Neural progenitor cell (in vitro differentiated cells): ENCODE data around the gene RCOR1. TPM values are rescaled to one million over a fixed set of nuclear protein-coding genes. Genes with fewer than 3 reads are reported as not detected.

ENCODE experiments used
- DNase-seq: peaks from one replicate; pipeline ENCODE4 v3.0.0-alpha.2; 2016; ENCODE audit warnings: low spot score
- H2AFZ ChIP-seq: fragments of 200-600 bp; sonication (generic); replicated peaks from 2 replicates; pipeline ENCODE4 v1.6.1; 2016; ENCODE audit warnings: antibody characterized with exemption
- H3F3A ChIP-seq: fragments of 200-600 bp; sonication (generic); 2 replicates; pipeline ENCODE4 v1.6.1; 2016; ENCODE audit warnings: antibody characterized with exemption, low read depth
- H3K27ac ChIP-seq: fragments of 200-600 bp; sonication (generic); 2 replicates; pipeline ENCODE4 v1.5.1; 2016; ENCODE audit warnings: mild to moderate bottlenecking
- H3K27me3 ChIP-seq: fragments of 200-600 bp; sonication (generic); 2 replicates; pipeline ENCODE4 v1.6.1; 2016; ENCODE audit warnings: mild to moderate bottlenecking, moderate library complexity
- H3K36me3 ChIP-seq: fragments of 200-600 bp; sonication (generic); 2 replicates; pipeline ENCODE4 v1.5.1; 2016
- H3K4me1 ChIP-seq: fragments of 200-600 bp; sonication (generic); 2 replicates; pipeline ENCODE4 v1.6.1; 2016; ENCODE audit warnings: mixed run types
- H3K4me2 ChIP-seq: fragments of 200-600 bp; sonication (generic); 2 replicates; pipeline ENCODE4 v1.6.1; 2016
- H3K4me3 ChIP-seq: fragments of 200-600 bp; sonication (generic); 2 replicates; pipeline ENCODE4 v1.5.1; 2016
- H3K79me2 ChIP-seq: fragments of 200-600 bp; sonication (generic); 2 replicates; pipeline ENCODE4 v1.6.1; 2016; ENCODE audit warnings: low read depth
- H3K9ac ChIP-seq: fragments of 200-600 bp; sonication (generic); 2 replicates; pipeline ENCODE4 v1.6.1; 2016
- H3K9me3 ChIP-seq: fragments of 200-600 bp; sonication (generic); 2 replicates; pipeline ENCODE4 v1.5.1; 2016; ENCODE audit warnings: low read depth
- H4K20me1 ChIP-seq: fragments of 200-600 bp; sonication (generic); 2 replicates; pipeline ENCODE4 v1.6.1; 2016; ENCODE audit warnings: low read depth
- H3K27ac Mint-ChIP-seq: 3 replicates; pipeline ENCODE4 v1.8.0; 2021; ENCODE audit warnings: mixed read lengths
- H3K27me3 Mint-ChIP-seq: 2 replicates; pipeline ENCODE4 v1.8.0; 2022; ENCODE audit warnings: low read depth, mild to moderate bottlenecking, inconsistent platforms, moderate library complexity, mixed read lengths; ENCODE audit not compliant: insufficient read depth
- H3K36me3 Mint-ChIP-seq: 3 replicates; pipeline ENCODE4 v1.8.0; 2021; ENCODE audit warnings: mixed read lengths
- H3K4me1 Mint-ChIP-seq: 3 replicates; pipeline ENCODE4 v1.8.0; 2021; ENCODE audit warnings: mixed read lengths
- H3K4me3 Mint-ChIP-seq: 3 replicates; pipeline ENCODE4 v1.8.0; 2021; ENCODE audit warnings: mild to moderate bottlenecking, moderate library complexity, mixed read lengths
- H3K9me3 Mint-ChIP-seq: 3 replicates; pipeline ENCODE4 v1.8.0; 2020; ENCODE audit warnings: mixed read lengths
- EZH2 ChIP-seq: fragments of 200-600 bp; sonication (generic); IDR thresholded peaks from 2 replicates; pipeline ENCODE4 v1.6.1; 2017; ENCODE audit warnings: antibody characterized with exemption, mild to moderate bottlenecking, moderate library complexity
- EZH2phosphoT487 ChIP-seq: fragments of 200-600 bp; sonication (generic); IDR thresholded peaks from 2 replicates; pipeline ENCODE4 v1.6.1; 2017; ENCODE audit warnings: antibody characterized with exemption
- total RNA-seq: library from RNA; depleted of rRNA; stranded (reverse); fragments of >200 nt; gene quantifications from 2 replicates; pipeline ENCODE4 v1.2.3, GENCODE V29; 2015; ENCODE audit warnings: low replicate concordance
- TF ChIP-seq, protein P1 (sequence below): fragments of 200-600 bp; sonication (generic); IDR thresholded peaks from 2 replicates; pipeline ENCODE4 v1.5.1; 2017; ENCODE audit warnings: antibody characterized with exemption, mild to moderate bottlenecking

Gene RCOR1
- total RNA-seq, 1 donor from 2014 or later: 33.7 TPM

DNA sequence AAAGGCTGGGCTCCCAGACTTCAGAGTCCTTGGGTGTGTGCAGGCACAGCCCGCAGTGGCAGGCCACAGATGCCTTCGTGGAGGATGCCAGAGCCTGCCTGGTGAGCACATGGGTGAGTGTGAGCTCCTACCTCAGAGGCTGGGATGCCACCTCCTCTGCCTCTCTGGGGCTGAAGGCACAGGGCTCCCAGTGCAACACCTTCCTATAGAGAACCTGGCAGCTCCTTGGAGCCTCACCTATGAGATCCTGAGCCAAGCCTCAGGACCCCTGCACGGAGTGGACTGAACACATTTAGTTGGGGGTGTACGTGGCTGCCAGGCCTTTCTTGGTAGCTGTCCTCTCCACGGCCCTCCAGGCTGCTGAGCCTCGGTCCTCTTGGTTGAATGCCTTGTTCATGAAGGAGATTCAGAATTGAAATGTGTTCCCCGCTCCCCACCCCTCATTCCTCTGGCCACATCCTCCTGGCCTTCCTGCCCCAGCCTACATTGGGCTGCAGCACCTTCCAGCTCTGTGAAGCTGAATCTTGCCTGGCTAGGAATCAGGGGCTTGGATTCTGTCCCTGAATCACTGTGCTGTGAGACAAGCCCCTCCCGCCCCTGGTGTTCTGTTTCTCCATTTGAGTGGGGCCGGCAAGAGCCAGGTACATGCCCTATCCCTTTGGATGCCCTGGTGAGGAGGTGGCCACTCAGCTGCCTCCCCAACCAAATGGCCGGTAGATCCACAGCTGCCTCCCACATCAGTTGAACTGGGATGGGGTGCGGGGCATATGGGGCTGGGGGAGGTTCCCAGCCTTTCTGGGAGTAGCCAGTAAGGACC lies 146.1 kb downstream of the RCOR1 start:
- TF ChIP-seq EZH2 (no peak), EZH2phosphoT487 (no peak)
- TF ChIP-seq, protein P1, sequence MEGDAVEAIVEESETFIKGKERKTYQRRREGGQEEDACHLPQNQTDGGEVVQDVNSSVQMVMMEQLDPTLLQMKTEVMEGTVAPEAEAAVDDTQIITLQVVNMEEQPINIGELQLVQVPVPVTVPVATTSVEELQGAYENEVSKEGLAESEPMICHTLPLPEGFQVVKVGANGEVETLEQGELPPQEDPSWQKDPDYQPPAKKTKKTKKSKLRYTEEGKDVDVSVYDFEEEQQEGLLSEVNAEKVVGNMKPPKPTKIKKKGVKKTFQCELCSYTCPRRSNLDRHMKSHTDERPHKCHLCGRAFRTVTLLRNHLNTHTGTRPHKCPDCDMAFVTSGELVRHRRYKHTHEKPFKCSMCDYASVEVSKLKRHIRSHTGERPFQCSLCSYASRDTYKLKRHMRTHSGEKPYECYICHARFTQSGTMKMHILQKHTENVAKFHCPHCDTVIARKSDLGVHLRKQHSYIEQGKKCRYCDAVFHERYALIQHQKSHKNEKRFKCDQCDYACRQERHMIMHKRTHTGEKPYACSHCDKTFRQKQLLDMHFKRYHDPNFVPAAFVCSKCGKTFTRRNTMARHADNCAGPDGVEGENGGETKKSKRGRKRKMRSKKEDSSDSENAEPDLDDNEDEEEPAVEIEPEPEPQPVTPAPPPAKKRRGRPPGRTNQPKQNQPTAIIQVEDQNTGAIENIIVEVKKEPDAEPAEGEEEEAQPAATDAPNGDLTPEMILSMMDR: no peak
- H3K79me2 ChIP-seq: no peaks in the 10 kb centered on the region
- Mint-ChIP-seq H3K4me3 (no peak overlapping the region), H3K27me3 (peaks cover 9% of the 10 kb centered on the region), H3K27ac (no peak overlapping the region), H3K4me1 (no peaks in the 10 kb centered on the region), H3K9me3 (peaks cover 23% of the 10 kb centered on the region), H3K36me3 (peaks cover 19% of the 10 kb centered on the region)
- no peaks in the 10 kb centered on the region for H3K4me1 ChIP-seq
- H3F3A ChIP-seq: no peaks in the 10 kb centered on the region
- peaks cover 7% of the 10 kb centered on the region for H3K9me3 ChIP-seq
- H3K36me3 ChIP-seq: no peaks in the 10 kb centered on the region
- H3K9ac ChIP-seq: no peak overlapping the region
- no peaks in the 10 kb centered on the region for H4K20me1 ChIP-seq
- no peak for DNase-seq
- no peak overlapping the region for H3K4me3 ChIP-seq
- H3K27ac ChIP-seq: no peak overlapping the region
- no peaks in the 10 kb centered on the region for H3K27me3 ChIP-seq
- no peak overlapping the region for H2AFZ ChIP-seq
- no peak overlapping the region for H3K4me2 ChIP-seq

DNA sequence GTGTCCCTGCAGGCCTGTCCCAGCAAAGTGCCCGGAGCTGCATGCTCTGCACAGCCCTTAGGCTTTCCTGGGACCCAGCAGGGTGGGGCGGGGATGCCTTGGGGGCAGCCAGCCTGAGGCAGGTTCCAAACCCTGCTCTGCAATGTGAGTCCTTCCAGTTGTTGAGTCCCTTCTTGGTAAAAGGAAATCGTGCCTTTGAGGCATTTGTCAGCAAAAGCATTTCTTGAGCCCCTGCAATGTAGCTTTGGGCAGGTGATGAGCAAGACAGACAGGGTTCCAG lies 146.7 kb downstream of the RCOR1 start:
- no peak for DNase-seq
- Mint-ChIP-seq H3K4me1 (no peaks in the 10 kb centered on the region), H3K4me3 (no peak overlapping the region), H3K27ac (no peak overlapping the region), H3K9me3 (peaks cover 24% of the 10 kb centered on the region), H3K36me3 (peaks cover 18% of the 10 kb centered on the region), H3K27me3 (peaks cover 9% of the 10 kb centered on the region)
- Histone ChIP-seq H3F3A (no peaks in the 10 kb centered on the region), H3K9ac (no peak overlapping the region), H3K4me1 (no peaks in the 10 kb centered on the region), H3K4me2 (no peak overlapping the region), H3K79me2 (no peaks in the 10 kb centered on the region), H4K20me1 (no peaks in the 10 kb centered on the region), H3K36me3 (no peaks in the 10 kb centered on the region), H3K27me3 (no peaks in the 10 kb centered on the region), H3K27ac (no peak overlapping the region), H3K9me3 (peaks cover 7% of the 10 kb centered on the region), H3K4me3 (no peak overlapping the region), H2AFZ (no peak overlapping the region)
- no peak for TF ChIP-seq EZH2phosphoT487
- TF ChIP-seq, protein P1: no peak
- TF ChIP-seq EZH2: no peak

DNA sequence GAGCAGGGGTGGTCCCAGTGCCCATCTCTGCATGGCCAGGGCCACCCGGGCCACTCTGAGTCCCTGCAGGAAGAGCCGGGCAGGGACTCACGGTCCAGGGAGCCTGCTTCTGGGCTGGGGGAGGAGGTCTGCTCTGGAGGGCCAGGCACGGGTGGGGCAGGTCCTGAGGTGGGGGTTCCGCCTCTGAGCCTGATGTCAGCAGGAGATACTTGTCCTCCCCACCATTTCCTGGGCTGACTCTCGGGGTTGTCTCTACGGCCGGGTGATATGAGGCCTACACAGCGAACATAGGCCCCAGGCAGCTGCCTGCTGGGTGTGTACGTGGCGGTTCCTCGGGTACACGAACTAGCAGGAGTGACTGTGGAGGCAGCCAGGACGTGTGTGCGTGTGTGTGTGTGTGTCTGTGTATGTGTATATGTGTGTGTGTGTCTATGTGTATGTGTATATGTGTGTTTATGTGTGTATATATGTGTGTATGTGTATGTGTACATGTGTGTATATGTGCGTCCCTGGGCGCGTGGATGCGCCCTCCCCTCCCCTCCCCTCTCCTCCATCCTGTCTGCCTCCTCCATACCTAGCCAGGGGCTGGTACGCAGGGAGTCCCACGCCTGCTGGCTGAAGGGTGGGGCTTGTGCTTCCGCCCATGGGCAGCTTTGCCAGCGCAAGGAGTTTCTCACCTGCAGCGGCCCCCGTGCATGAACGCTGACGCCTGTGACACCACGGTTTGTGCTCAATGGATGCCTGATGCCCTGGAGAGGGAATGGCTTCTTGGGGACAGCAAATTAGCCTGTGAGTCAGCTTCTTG lies 154.4 kb downstream of the RCOR1 start:
- Histone ChIP-seq H3K4me2 (no peak overlapping the region), H3K4me3 (no peak overlapping the region), H3K79me2 (no peaks in the 10 kb centered on the region), H3K36me3 (no peaks in the 10 kb centered on the region), H3K27ac (no peak overlapping the region), H3F3A (no peaks in the 10 kb centered on the region), H3K9me3 (peaks cover 4% of the 10 kb centered on the region), H3K27me3 (no peaks in the 10 kb centered on the region), H3K9ac (no peak overlapping the region), H3K4me1 (peaks cover 14% of the 10 kb centered on the region), H2AFZ (no peak overlapping the region), H4K20me1 (no peaks in the 10 kb centered on the region)
- peaks cover 11% of the 10 kb centered on the region for H3K9me3 Mint-ChIP-seq
- TF ChIP-seq, protein P1: no peak
- TF ChIP-seq EZH2 (no peak), EZH2phosphoT487 (no peak)
- peaks cover 3% of the 10 kb centered on the region for H3K4me1 Mint-ChIP-seq
- no peak overlapping the region for H3K27ac Mint-ChIP-seq
- peaks cover 11% of the 10 kb centered on the region for H3K36me3 Mint-ChIP-seq
- DNase-seq: no peak
- no peaks in the 10 kb centered on the region for H3K27me3 Mint-ChIP-seq
- H3K4me3 Mint-ChIP-seq: no peak overlapping the region
